Measurements from ENCODE around the gene LCOR. TPM values are rescaled to one million over a fixed set of nuclear protein-coding genes. Genes with fewer than 3 reads are reported as not detected.
A peak's percentile ranks its signal among the peaks of the same experiment; 100 is the strongest.

Gene LCOR
- total RNA-seq, 1 donor from 2014 or later = 39.5 TPM

GRCh38 chr10:97023401-97024167 is 191.5 kb downstream of the LCOR start:
- TF ChIP-seq, protein P1, sequence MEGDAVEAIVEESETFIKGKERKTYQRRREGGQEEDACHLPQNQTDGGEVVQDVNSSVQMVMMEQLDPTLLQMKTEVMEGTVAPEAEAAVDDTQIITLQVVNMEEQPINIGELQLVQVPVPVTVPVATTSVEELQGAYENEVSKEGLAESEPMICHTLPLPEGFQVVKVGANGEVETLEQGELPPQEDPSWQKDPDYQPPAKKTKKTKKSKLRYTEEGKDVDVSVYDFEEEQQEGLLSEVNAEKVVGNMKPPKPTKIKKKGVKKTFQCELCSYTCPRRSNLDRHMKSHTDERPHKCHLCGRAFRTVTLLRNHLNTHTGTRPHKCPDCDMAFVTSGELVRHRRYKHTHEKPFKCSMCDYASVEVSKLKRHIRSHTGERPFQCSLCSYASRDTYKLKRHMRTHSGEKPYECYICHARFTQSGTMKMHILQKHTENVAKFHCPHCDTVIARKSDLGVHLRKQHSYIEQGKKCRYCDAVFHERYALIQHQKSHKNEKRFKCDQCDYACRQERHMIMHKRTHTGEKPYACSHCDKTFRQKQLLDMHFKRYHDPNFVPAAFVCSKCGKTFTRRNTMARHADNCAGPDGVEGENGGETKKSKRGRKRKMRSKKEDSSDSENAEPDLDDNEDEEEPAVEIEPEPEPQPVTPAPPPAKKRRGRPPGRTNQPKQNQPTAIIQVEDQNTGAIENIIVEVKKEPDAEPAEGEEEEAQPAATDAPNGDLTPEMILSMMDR (IDR thresholded peaks at IDR 0.05) = no peak
- no peak for ATAC-seq

DNA sequence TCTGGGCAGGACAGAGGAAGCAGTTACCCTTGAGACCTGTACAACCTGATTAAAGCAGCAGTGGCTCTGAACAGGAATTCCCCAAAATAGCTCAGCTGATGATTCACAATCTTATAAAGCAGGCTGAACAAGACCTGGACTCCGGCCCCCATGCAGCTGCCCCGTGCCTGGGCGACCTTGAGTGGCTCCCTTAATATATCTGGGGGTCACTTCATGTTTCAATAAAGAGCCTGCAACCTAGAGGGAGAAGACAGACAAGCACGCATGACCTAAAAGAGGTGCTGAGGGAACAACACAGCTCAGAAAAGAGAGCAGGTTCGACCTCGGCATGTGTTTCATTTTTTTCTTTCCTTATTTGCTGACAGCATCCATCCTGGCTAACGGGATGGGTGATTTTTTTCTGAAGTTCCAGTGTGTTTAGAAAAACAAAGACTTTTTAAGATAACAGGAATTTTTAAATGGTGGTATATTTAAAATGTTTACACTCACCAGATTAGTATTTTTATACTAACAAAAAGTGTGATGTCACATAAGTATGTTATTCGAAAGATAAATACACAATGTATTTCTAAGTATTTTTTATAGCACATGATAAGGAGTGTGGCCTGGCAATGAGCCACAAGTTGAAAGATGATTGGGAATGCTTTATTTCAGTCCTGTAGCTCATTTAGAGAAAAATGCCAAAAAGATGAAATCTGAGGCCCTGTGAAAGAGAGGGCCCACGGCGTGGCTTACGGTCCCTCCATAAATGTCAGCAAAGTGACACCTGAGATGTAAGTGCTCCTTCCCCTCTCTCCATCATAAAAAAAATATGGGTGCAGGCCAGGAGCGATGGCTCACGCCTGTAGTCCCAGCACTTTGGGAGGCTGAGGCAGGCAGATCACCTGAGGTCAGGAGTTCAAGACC is 192.3 kb downstream of the LCOR start:
- Histone ChIP-seq H3K4me1 (peaks cover 11% of the 10 kb centered on the region), H3K4me3 (no peak overlapping the region), H3K27me3 (no peaks in the 10 kb centered on the region), H3K36me3 (no peaks in the 10 kb centered on the region), H3K27ac (no peak overlapping the region), H3K9me3 (no peaks in the 10 kb centered on the region)
- TF ChIP-seq, protein P1 (IDR thresholded peaks at IDR 0.05) = no peak
- DNase-seq (no peak), ATAC-seq (no peak)
- intact Hi-C loops (cut with DNase I) = no loop called here

More at GRCh38 chr10:97023401-97024167, 191.5 kb downstream of the LCOR start:
- H3K4me1 ChIP-seq = peaks cover 11% of the 10 kb centered on the region
- H3K36me3 ChIP-seq = no peaks in the 10 kb centered on the region
- no peaks in the 10 kb centered on the region for H3K9me3 ChIP-seq
- no peak overlapping the region for H3K4me3 ChIP-seq
- DNase-seq = no peak
- intact Hi-C loops (cut with DNase I) = no loop called here
- H3K27ac ChIP-seq = no peak overlapping the region
- H3K27me3 ChIP-seq = no peaks in the 10 kb centered on the region

DNA sequence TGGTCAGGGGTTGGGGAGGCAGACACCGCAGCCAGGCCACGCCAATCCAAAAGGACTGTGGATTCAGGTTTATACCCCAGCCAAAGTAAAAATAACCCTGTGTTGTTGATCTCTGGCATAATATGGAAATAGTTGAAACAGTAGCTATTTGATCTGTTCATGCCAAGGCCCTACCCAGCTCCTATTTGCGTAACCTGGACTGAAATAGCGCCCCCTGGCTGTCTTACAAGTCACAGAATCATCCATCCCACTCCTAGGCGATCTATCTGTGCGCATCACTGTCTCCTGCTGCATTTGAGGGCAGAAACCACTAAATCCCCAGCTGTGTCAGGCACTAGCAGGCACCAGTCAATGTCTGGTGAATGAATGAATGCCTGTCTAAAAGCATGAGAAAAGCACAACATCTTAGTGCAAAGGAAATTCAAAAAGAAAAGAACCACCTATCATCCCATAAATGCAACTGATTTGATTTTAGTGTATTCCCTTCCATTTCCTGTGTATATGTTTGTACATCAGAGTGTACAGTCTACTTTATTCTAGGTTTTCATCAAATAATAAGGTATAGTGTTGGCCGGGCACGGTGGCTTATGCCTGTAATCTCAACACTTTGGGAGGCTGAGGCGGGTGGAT is 193.6 kb downstream of the LCOR start:
- intact Hi-C loops (cut with DNase I) = no loop called here
- Histone ChIP-seq H3K27me3 (no peaks in the 10 kb centered on the region), H3K4me1 (peaks cover 6% of the 10 kb centered on the region), H3K9me3 (no peaks in the 10 kb centered on the region), H3K36me3 (no peaks in the 10 kb centered on the region), H3K27ac (no peak overlapping the region), H3K4me3 (no peak overlapping the region)
- no peak for DNase-seq
- peak; percentile 85 for ATAC-seq
- TF ChIP-seq, protein P1 (IDR thresholded peaks at IDR 0.05) = peak; percentile 66

DNA sequence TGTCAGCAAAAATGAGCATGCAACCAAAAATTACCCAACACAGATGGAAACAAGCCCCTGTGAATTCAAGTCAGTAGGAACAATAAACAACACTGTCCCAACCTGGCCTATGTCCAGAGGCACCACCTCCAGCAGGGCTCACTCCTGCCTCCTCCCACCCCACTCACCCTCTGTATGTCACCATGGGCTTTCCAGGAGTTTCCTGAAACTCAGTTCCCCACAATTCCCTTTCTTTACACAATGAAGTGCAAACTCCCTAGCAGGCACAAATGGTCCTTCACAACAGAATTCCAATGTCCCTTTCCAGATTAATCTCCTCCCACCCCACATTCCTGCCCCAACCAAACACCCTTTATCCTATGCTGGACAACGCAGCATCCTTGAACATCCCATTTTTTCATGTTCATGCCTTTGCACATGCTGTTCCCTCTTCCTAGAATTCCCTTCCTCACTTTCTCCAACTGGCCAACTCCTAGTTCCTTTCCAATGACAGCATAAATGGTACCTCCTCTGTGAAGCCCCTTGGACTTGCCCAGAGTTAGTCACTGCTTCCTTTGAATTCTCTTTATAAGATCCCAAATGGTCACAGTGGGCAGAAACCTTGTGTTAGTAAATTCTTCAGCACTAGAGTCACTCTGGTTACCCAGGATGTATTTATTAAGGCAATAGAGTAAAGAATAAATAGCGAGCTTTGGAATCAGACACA is 196.2 kb downstream of the LCOR start:
- ATAC-seq (no peak), DNase-seq (no peak)
- TF ChIP-seq, protein P1 (IDR thresholded peaks at IDR 0.05) = no peak
- no peaks in the 10 kb centered on the region for H3K27me3 ChIP-seq
- peaks cover 6% of the 10 kb centered on the region for H3K4me1 ChIP-seq
- intact Hi-C loops (cut with DNase I) = no loop called here
- no peaks in the 10 kb centered on the region for H3K9me3 ChIP-seq
- H3K27ac ChIP-seq = no peak overlapping the region
- H3K36me3 ChIP-seq = no peaks in the 10 kb centered on the region
- H3K4me3 ChIP-seq = no peak overlapping the region

- H3K4me3 ChIP-seq = no peak overlapping the region
- TF ChIP-seq, protein P1 (IDR thresholded peaks at IDR 0.05) = no peak
- no peaks in the 10 kb centered on the region for H3K27me3 ChIP-seq
- DNase-seq = no peak
- H3K4me1 ChIP-seq = peaks cover 6% of the 10 kb centered on the region
- intact Hi-C loops (cut with DNase I) = no loop called here
- no peaks in the 10 kb centered on the region for H3K9me3 ChIP-seq
- no peak overlapping the region for H3K27ac ChIP-seq
- ATAC-seq = no peak
- H3K36me3 ChIP-seq = no peaks in the 10 kb centered on the region
Observed at GRCh38 chr10:97028832-97029178, 196.7 kb downstream of the LCOR start.

Measured in upper lobe of right lung (tissue), 1 donor.